G401 (cell line): ENCODE results near the gene LYPD6B. TPM values are rescaled to one million over a fixed set of nuclear protein-coding genes. Genes with fewer than 3 reads are reported as not detected.
A peak's percentile ranks its signal among the peaks of the same experiment; 100 is the strongest.

Experiments used
- DNase-seq: peaks from one replicate; pipeline ENCODE4 v3.0.0-alpha.2; 2015; ENCODE audit warnings: low spot score
- in situ Hi-C: cut with HindIII; loops from 2 replicates; pipeline ENCODE4 v1.10.0; 2016; ENCODE audit warnings: low sequenced_read_pairs, mixed read lengths
- total RNA-seq: library from RNA; depleted of rRNA; stranded (reverse); fragments of >200 nt; shearing (Covaris generic); gene quantifications from 2 replicates; pipeline ENCODE4 v1.2.3, GENCODE V29; 2014

LYPD6B gene
- total RNA-seq, 1 experiment from 2014 or later, result 21.3 TPM

GRCh38 chr2:149169656-149170055 is 131.2 kb downstream of the LYPD6B start:
- in situ Hi-C loops, result no loop called here
- DNase-seq, result no peak

- in situ Hi-C loops, result no loop called here
- DNase-seq, result no peak
Measured at GRCh38 chr2:149170156-149170555, 131.7 kb downstream of the LYPD6B start.

GRCh38 chr2:149170911-149171310 is 132.4 kb downstream of the LYPD6B start:
- DNase-seq, result no peak
- in situ Hi-C loops, result no loop called here

GRCh38 chr2:149173220-149173619 is 134.7 kb downstream of the LYPD6B start:
- in situ Hi-C loops, result no loop called here
- DNase-seq, result no peak

- in situ Hi-C loops, result no loop called here
- no peak for DNase-seq
Measured at GRCh38 chr2:149175956-149176355, 137.5 kb downstream of the LYPD6B start.

GRCh38 chr2:149178612-149179011 is 140.1 kb downstream of the LYPD6B start:
- no peak for DNase-seq
- in situ Hi-C loops, result no loop called here

GRCh38 chr2:149180226-149180875 is 141.9 kb downstream of the LYPD6B start:
- in situ Hi-C loops, result no loop called here
- no peak for DNase-seq

- in situ Hi-C loops, result no loop called here
- no peak for DNase-seq
Measured at GRCh38 chr2:149183187-149183586, 144.7 kb downstream of the LYPD6B start.

- DNase-seq, result peak; percentile 45
- in situ Hi-C loops, result no loop called here
Measured at GRCh38 chr2:149184991-149185390, 146.5 kb downstream of the LYPD6B start.

- no peak for DNase-seq
- in situ Hi-C loops, result no loop called here
Measured at GRCh38 chr2:149185942-149186490, 147.5 kb downstream of the LYPD6B start.

GRCh38 chr2:149187057-149187456 is 148.6 kb downstream of the LYPD6B start:
- in situ Hi-C loops, result no loop called here
- DNase-seq, result no peak

- in situ Hi-C loops, result no loop called here
- DNase-seq, result no peak
Measured at GRCh38 chr2:149188291-149188690, 149.8 kb downstream of the LYPD6B start.

- no peak for DNase-seq
- in situ Hi-C loops, result no loop called here
Measured at GRCh38 chr2:149189769-149190168, 151.3 kb downstream of the LYPD6B start.

- no peak for DNase-seq
- in situ Hi-C loops, result no loop called here
Measured at GRCh38 chr2:149191915-149192314, 153.4 kb downstream of the LYPD6B start.

- in situ Hi-C loops, result no loop called here
- DNase-seq, result no peak
Measured at GRCh38 chr2:149192427-149192826, 153.9 kb downstream of the LYPD6B start.

GRCh38 chr2:149200109-149200520 is 161.6 kb downstream of the LYPD6B start:
- in situ Hi-C loops, result no loop called here
- no peak for DNase-seq

GRCh38 chr2:149204686-149205085 is 166.2 kb downstream of the LYPD6B start:
- in situ Hi-C loops, result no loop called here
- no peak for DNase-seq

- in situ Hi-C loops, result no loop called here
- DNase-seq, result no peak
Measured at GRCh38 chr2:149205143-149205542, 166.6 kb downstream of the LYPD6B start.

GRCh38 chr2:149213764-149214493 is 175.4 kb downstream of the LYPD6B start:
- in situ Hi-C loops, result no loop called here
- DNase-seq, result no peak

GRCh38 chr2:149218497-149218896 is 180.0 kb downstream of the LYPD6B start:
- no peak for DNase-seq

GRCh38 chr2:149219856-149220255 is 181.4 kb downstream of the LYPD6B start:
- in situ Hi-C loops, result no loop called here
- no peak for DNase-seq

More at GRCh38 chr2:149218497-149218896, 180.0 kb downstream of the LYPD6B start:
- in situ Hi-C loops, result no loop called here
